Upper lobe of left lung (tissue), 6 donors: ENCODE measurements around the gene NEURL1. TPM values are rescaled to one million over a fixed set of nuclear protein-coding genes. Genes with fewer than 3 reads are reported as not detected.
A peak's percentile ranks its signal among the peaks of the same experiment; 100 is the strongest.

ENCODE experiments used
- ATAC-seq, 2 donors: fragments of 200-7000 bp; cut with Tn5 transposase; one replicate each; pipeline ENCODE4 v1.9.1; 2022; ENCODE audit warnings: mild to moderate bottlenecking in 2 of 2, moderate library complexity in 2 of 2; ENCODE audit not compliant: low FRiP score in 2 of 2
- DNase-seq, 2 donors: peaks; one replicate each; pipeline ENCODE4 v3.0.0-alpha.2; 2019 to 2020
- H3K27ac ChIP-seq, 4 donors: fragments of 200-600 bp; sonication (generic); one replicate each; pipeline ENCODE4 v1.5.1; 2016 to 2019
- H3K27me3 ChIP-seq, 4 donors: fragments of 200-600 bp; sonication (generic); one replicate each; pipeline ENCODE4 v1.5.1; 2017 to 2019
- H3K36me3 ChIP-seq, 4 donors: fragments of 200-600 bp; sonication (generic); one replicate each; pipeline ENCODE4 v1.5.1; 2016 to 2019
- H3K4me1 ChIP-seq, 4 donors: fragments of 200-600 bp; sonication (generic); one replicate each; pipeline ENCODE4 v1.5.1; 2018 to 2019
- H3K4me3 ChIP-seq, 4 donors: fragments of 200-600 bp; sonication (generic); one replicate each; pipeline ENCODE4 v1.5.1; 2017 to 2019; ENCODE audit warnings: mild to moderate bottlenecking in 2 of 4, moderate library complexity in 1 of 4
- H3K9me3 ChIP-seq, 4 donors: fragments of 200-600 bp; sonication (generic); one replicate each; pipeline ENCODE4 v1.5.1; 2018 to 2019
- EP300 ChIP-seq, 4 donors: sonication (generic); formaldehyde crosslinking; IDR thresholded peaks; one replicate each; pipeline ENCODE4 v1.5.1; 2017; ENCODE audit warnings: antibody characterized with exemption in 4 of 4, control low read depth in 2 of 4
- POLR2A ChIP-seq, 4 donors: fragments of 450-650 bp; IDR thresholded peaks; one replicate each; pipeline ENCODE4 v1.5.1; 2016 to 2017; ENCODE audit warnings: antibody characterized with exemption in 4 of 4, mild to moderate bottlenecking in 2 of 4
- POLR2AphosphoS5 ChIP-seq, 2 donors: sonication (generic); formaldehyde crosslinking; IDR thresholded peaks; one replicate each; pipeline ENCODE4 v1.5.1; 2017; ENCODE audit warnings: antibody characterized with exemption in 2 of 2
- WGBS, 2 donors: methylation state at CpG; one replicate each; pipeline ENCODE4 v1.1.5; 2017 to 2018; 5-methylcytosine and 5-hydroxymethylcytosine counted together
- total RNA-seq, 6 donors: library from RNA; depleted of rRNA in 4 of 6; stranded (reverse); fragments of >200 nt in 4 of 6; gene quantifications; one replicate each; pipeline versions ENCODE4 v1.1.0 to v1.2.1, GENCODE V29; 2016 to 2021
- TF ChIP-seq, protein P1 (sequence below), 6 experiments: fragments of 450-650 bp in 4 of 6; fragments of 200-600 bp in 2 of 6; sonication (generic) in 2 of 6; IDR thresholded peaks; one replicate each; pipeline ENCODE4 v1.5.1; 2016 to 2019; ENCODE audit warnings: antibody characterized with exemption in 6 of 6
- donor health status: DM: no; HTN: no; CAD: no; lungs with moderate emphysema.
- donor health status: DM: no; HTN: yes; CAD: no; lungs with severe emphysema.

The NEURL1 gene
- total RNA-seq, 6 donors from 2014 or later = 0.22 to 1.1 (median 0.80) TPM; not detected in 1

DNA sequence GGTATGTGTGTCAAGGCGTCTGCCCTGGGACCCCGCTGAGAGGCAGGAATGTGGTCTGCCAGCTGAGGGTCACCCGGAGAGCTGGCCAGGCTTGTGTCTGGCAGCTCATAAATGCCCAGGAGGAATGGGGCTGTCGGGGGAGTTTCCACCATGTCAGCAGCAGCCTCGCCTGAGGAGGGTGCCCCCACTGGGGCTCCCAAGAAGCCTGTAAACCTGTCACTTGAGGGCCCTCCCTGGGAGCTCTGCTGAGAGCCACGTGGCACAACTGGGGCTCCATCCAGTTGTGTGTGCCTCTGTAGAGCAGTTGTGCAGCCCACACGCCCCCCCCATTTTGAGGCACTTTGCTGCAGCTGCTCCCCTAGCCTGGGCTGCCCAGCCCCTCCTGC is 70.6 kb downstream of the NEURL1 start:
- Histone ChIP-seq H3K27ac (no peak overlapping the region), H3K4me1 (no peaks in the 10 kb centered on the region), H3K4me3 (no peak overlapping the region), H3K9me3 (no peaks in the 10 kb centered on the region), H3K36me3 (no peaks in the 10 kb centered on the region), H3K27me3 (no peaks in the 10 kb centered on the region)
- no peak for DNase-seq
- TF ChIP-seq POLR2AphosphoS5 (IDR thresholded peaks at IDR 0.05) (no peak), POLR2A (IDR thresholded peaks at IDR 0.05) (no peak), EP300 (IDR thresholded peaks at IDR 0.05) (no peak)
- TF ChIP-seq, protein P1, sequence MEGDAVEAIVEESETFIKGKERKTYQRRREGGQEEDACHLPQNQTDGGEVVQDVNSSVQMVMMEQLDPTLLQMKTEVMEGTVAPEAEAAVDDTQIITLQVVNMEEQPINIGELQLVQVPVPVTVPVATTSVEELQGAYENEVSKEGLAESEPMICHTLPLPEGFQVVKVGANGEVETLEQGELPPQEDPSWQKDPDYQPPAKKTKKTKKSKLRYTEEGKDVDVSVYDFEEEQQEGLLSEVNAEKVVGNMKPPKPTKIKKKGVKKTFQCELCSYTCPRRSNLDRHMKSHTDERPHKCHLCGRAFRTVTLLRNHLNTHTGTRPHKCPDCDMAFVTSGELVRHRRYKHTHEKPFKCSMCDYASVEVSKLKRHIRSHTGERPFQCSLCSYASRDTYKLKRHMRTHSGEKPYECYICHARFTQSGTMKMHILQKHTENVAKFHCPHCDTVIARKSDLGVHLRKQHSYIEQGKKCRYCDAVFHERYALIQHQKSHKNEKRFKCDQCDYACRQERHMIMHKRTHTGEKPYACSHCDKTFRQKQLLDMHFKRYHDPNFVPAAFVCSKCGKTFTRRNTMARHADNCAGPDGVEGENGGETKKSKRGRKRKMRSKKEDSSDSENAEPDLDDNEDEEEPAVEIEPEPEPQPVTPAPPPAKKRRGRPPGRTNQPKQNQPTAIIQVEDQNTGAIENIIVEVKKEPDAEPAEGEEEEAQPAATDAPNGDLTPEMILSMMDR (IDR thresholded peaks at IDR 0.05) = no peak
- ATAC-seq = no peak
- WGBS, 2 donors = 67% methylated on average over 5 of the region's 7 CpGs; no CpG with 5 or more reads in 1 of the 2 donors

DNA sequence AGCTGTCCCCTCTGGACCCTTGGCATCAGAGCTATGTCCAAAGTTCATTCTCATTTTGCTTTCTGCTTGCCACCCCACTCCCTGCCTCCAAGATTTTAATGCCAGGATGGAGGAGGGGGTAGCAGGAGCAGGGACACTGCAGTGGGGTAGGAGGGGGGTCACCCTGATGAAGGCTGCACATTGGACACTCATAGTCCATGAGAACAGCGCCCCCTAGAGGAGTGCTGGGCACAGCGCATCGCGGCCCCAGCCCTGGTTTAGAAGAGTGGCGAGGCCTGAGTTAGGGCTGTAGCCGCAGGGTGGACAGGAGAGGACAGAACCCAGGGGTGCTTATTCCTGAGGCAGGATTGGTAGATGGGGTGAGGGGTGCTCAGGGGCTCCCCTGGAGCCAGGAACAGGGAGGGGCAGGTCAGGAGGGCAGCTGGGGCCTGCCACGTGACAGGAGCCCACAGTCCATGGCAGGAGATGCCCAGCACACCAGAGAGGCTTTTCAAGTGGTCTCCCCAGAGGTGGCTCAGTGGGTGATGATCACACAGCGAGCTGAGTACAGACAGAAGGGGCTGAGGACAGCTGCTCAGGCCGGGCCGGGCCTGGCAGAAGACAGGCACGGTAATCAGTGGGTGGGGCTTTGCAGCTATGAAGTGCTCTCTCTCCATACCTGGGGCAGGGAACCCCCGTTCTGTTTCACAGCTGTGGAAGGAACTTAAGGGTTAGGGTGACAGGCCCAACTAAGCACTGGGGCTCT is 71.4 kb downstream of the NEURL1 start:
- Histone ChIP-seq H3K9me3 (no peaks in the 10 kb centered on the region), H3K27ac (no peak overlapping the region), H3K4me1 (no peaks in the 10 kb centered on the region), H3K36me3 (no peaks in the 10 kb centered on the region), H3K27me3 (no peaks in the 10 kb centered on the region), H3K4me3 (no peak overlapping the region)
- DNase-seq (peak in 1 of 2 donors; percentile 70), ATAC-seq (peak in 1 of 2 donors; percentile 56)
- WGBS, 2 donors = 60 to 62% methylated on average over 7 to 12 of the region's 12 CpGs
- TF ChIP-seq POLR2AphosphoS5 (IDR thresholded peaks at IDR 0.05) (no peak), EP300 (IDR thresholded peaks at IDR 0.05) (no peak)
- TF ChIP-seq, protein P1 (IDR thresholded peaks at IDR 0.05) = peak; percentile 9 to 32 (median 22)

DNA sequence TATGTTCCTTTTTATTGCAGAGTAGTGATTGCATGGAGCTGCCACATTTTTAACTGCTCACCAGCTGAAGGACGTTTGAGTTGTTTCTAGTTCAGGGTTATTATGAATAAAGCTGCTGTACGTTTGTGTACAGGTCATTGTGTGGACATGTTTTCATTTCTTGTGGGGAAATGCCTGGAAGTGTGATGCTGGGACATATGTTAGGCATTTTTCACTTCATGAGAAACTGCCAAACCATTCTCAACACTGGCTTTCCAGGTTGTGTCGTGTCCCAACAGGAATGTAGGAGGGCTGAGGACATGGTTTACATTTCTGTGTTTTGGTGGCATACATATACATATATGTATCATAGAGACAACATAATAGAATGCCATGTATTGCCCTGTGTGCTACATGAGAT is 73.0 kb downstream of the NEURL1 start:
- no peak for DNase-seq
- ATAC-seq = no peak
- 47 to 48% methylated on average over 3 of the region's 3 CpGs for WGBS, 2 donors
- no peak overlapping the region for H3K4me3 ChIP-seq
- no peaks in the 10 kb centered on the region for H3K9me3 ChIP-seq
- H3K27me3 ChIP-seq = no peaks in the 10 kb centered on the region
- no peak for TF ChIP-seq POLR2A (IDR thresholded peaks at IDR 0.05)
- TF ChIP-seq, protein P1 (IDR thresholded peaks at IDR 0.05) = no peak
- no peak for TF ChIP-seq POLR2AphosphoS5 (IDR thresholded peaks at IDR 0.05)
- TF ChIP-seq EP300 (IDR thresholded peaks at IDR 0.05) = no peak
- no peaks in the 10 kb centered on the region for H3K36me3 ChIP-seq
- no peak overlapping the region for H3K27ac ChIP-seq
- H3K4me1 ChIP-seq = no peaks in the 10 kb centered on the region

DNA sequence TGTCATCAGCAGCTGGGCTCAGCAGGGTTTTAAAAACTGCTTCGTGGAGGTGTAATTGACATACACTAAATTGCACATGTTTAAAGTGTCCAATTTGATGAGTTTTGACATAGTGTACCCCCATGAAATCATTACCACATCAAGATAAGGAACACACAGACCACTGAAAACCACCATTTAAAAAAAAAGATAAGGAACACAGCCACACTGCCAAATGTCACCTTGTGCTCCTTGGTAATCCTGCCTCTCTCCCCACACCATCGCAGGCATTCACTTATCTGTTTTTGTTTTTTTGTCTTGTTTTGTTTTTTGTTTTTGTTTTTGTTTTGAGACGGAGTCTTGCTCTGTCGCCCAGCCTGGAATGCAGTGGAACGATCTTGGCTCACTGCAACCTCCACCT is 75.0 kb downstream of the NEURL1 start:
- Histone ChIP-seq H3K27ac (no peak overlapping the region), H3K4me3 (no peak overlapping the region), H3K36me3 (no peaks in the 10 kb centered on the region), H3K27me3 (no peaks in the 10 kb centered on the region), H3K9me3 (no peaks in the 10 kb centered on the region), H3K4me1 (no peaks in the 10 kb centered on the region)
- ATAC-seq = no peak
- WGBS, 2 donors = 85 to 91% methylated on average over 5 of the region's 5 CpGs
- no peak for DNase-seq
- TF ChIP-seq POLR2AphosphoS5 (IDR thresholded peaks at IDR 0.05) = no peak
- no peak for TF ChIP-seq POLR2A (IDR thresholded peaks at IDR 0.05)
- TF ChIP-seq EP300 (IDR thresholded peaks at IDR 0.05) = no peak
- TF ChIP-seq, protein P1 (IDR thresholded peaks at IDR 0.05) = no peak

DNA sequence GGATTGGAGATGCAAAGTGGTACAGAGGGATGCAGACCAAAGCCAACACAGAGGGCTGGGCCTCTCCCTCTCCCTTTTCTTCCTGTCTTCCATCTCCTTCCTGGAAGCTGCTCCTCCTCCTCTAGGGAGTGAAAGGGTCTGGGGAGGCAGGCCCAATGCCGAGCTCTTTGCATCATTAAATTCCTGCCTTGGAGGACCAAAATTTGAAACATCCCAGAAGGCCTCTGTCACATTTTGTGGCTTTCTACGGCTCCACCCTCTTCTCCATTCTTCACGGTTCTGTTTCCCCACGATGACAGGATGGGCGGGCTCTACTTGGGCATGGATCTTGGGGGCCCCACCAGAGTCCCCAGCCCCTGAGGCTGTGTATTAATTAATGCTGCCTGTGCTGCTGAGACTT is 76.4 kb downstream of the NEURL1 start:
- no peak for DNase-seq
- no peak for ATAC-seq
- H3K27me3 ChIP-seq = no peaks in the 10 kb centered on the region
- no peak overlapping the region for H3K4me3 ChIP-seq
- TF ChIP-seq, protein P1 (IDR thresholded peaks at IDR 0.05) = no peak
- no peak for TF ChIP-seq EP300 (IDR thresholded peaks at IDR 0.05)
- no peak for TF ChIP-seq POLR2A (IDR thresholded peaks at IDR 0.05)
- no peak for TF ChIP-seq POLR2AphosphoS5 (IDR thresholded peaks at IDR 0.05)
- no peaks in the 10 kb centered on the region for H3K9me3 ChIP-seq
- no peaks in the 10 kb centered on the region for H3K36me3 ChIP-seq
- H3K4me1 ChIP-seq = no peaks in the 10 kb centered on the region
- WGBS, 2 donors = 64 to 73% methylated on average over 5 of the region's 5 CpGs
- no peak overlapping the region for H3K27ac ChIP-seq
